Gastroesophageal sphincter (tissue), 4 donors: ENCODE data around the gene NEK8. TPM values are rescaled to one million over a fixed set of nuclear protein-coding genes. Genes with fewer than 3 reads are reported as not detected.
"Not testable (repeated sequence)": the region's sequence is repeated elsewhere in the genome, so short reads cannot be mapped to it uniquely, and the experiment has no call there.

Source experiments
- ATAC-seq: fragments of 150-250 bp; one replicate; pipeline ENCODE4 v1.9.1; 2016; ENCODE audit warnings: mild to moderate bottlenecking, moderate library complexity
- H3K27ac ChIP-seq, 4 donors: fragments of 200-600 bp; sonication (generic) in 3 of 4; 1 replicate in 3 of 4; 2 replicates in 1 of 4; pipeline ENCODE4 v1.5.1; 2016 to 2019
- H3K27me3 ChIP-seq: fragments of 200-600 bp; sonication (generic); one replicate; pipeline ENCODE4 v1.5.1; 2019
- H3K36me3 ChIP-seq, 2 donors: fragments of 200-600 bp; sonication (generic); one replicate each; pipeline ENCODE4 v1.5.1; 2019; ENCODE audit warnings: control low read depth in 1 of 2
- H3K4me1 ChIP-seq, 3 donors: fragments of 200-600 bp; sonication (generic); 1 replicate in 2 of 3; 2 replicates in 1 of 3; pipeline ENCODE4 v1.5.1; 2016 to 2019; ENCODE audit warnings: control low read depth in 2 of 3
- H3K4me3 ChIP-seq, 2 donors: fragments of 200-600 bp; sonication (generic); one replicate each; pipeline ENCODE4 v1.5.1; 2019; ENCODE audit warnings: mild to moderate bottlenecking in 1 of 2, moderate library complexity in 1 of 2
- H3K9me3 ChIP-seq, 3 donors: fragments of 200-600 bp; sonication (generic); one replicate each; pipeline ENCODE4 v1.5.1; 2017 to 2019; ENCODE audit warnings: control low read depth in 2 of 3
- EP300 ChIP-seq: sonication (generic); formaldehyde crosslinking; IDR thresholded peaks from one replicate; pipeline ENCODE4 v1.6.1; 2017; ENCODE audit warnings: antibody characterized with exemption, mild to moderate bottlenecking
- POLR2A ChIP-seq, 2 donors: fragments of 450-650 bp; IDR thresholded peaks; one replicate each; pipeline ENCODE4 v1.6.1; 2017; ENCODE audit warnings: antibody characterized with exemption in 2 of 2, mild to moderate bottlenecking in 2 of 2, moderate library complexity in 1 of 2
- POLR2AphosphoS5 ChIP-seq: sonication (generic); formaldehyde crosslinking; IDR thresholded peaks from one replicate; pipeline ENCODE4 v1.6.1; 2017; ENCODE audit warnings: antibody characterized with exemption
- WGBS, 2 donors: methylation state at CpG; one replicate each; pipeline ENCODE4 v1.1.5; 2018; ENCODE audit warnings: low coverage in 1 of 2; 5-methylcytosine and 5-hydroxymethylcytosine counted together
- total RNA-seq, 4 donors: library from RNA; depleted of rRNA; stranded (reverse); fragments of >200 nt; gene quantifications; one replicate each; pipeline ENCODE4 v1.1.0, GENCODE V29; 2016
- TF ChIP-seq, protein P1 (sequence below), 4 experiments: fragments of 200-600 bp in 2 of 4; fragments of 450-650 bp in 2 of 4; sonication (generic) in 1 of 4; IDR thresholded peaks; one replicate each; pipeline ENCODE4 v1.5.1; 2017 to 2019; ENCODE audit warnings: antibody characterized with exemption in 4 of 4, mild to moderate bottlenecking in 2 of 4, moderate library complexity in 2 of 4

Gene NEK8
- total RNA-seq, 4 donors from 2014 or later, result 0.94 to 2.0 (median 1.8) TPM; not detected in 1

DNA sequence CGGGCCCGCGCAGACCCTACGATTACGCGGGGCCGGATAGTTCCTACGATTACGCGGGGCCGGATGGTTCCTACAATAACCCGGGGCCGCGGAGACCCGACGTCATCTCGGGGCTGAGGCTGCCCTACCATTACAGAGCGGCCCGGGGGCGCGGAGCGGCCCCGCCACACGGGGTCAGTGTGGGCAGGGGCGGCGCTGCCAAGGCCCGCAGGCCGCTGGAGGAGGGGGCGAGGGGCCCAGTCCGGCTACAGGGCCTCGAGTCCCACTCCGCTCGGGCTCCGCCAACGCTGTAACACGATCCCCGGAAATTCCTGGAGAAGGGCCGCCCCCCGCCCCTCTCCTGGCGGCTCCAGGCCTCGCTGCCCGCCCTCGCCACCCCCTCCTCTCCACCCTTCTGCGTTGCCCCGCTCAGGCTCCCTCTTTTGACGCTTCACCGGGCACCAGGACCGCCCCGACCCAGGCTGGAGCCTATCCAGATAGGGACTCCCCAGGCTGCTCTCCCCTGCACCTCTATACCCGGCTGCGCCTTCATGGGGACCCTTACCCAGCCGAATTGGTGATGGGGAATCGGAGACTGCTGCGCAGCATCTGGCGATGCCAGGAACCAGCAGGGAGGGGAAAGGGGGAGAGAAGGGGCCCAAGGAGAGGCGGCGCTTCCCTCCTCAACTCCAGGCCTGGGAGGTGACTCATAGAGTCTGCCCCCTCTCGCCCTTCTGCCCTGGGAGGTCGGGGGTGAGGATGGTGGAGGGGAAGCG lies 10.8 kb upstream of the NEK8 start, which contains the start of gene RAB34:
TSS of gene RAB34 (minus strand) at position 291 of the 755 bp plus-strand sequence. CDS start 602 bp downstream, outside the sequence.
- Histone ChIP-seq H3K4me3 (peak within 1 kb of the TSS; percentile 51 to 89), H3K4me1 (peaks cover 4 to 64% (median 37%) of the 10 kb centered on the region in 3 donors), H3K9me3 (no peaks in the 10 kb centered on the region), H3K27ac (peak within 1 kb of the TSS; percentile 78 to 95 (median 93)), H3K27me3 (no peaks in the 10 kb centered on the region), H3K36me3 (peaks cover 0 to 50% of the 10 kb centered on the region in 2 donors)
- ATAC-seq, result peak; percentile 57
- 20 to 25% methylated on average over 1 to 2 of the region's 60 CpGs for WGBS, 2 donors
- TF ChIP-seq, protein P1, sequence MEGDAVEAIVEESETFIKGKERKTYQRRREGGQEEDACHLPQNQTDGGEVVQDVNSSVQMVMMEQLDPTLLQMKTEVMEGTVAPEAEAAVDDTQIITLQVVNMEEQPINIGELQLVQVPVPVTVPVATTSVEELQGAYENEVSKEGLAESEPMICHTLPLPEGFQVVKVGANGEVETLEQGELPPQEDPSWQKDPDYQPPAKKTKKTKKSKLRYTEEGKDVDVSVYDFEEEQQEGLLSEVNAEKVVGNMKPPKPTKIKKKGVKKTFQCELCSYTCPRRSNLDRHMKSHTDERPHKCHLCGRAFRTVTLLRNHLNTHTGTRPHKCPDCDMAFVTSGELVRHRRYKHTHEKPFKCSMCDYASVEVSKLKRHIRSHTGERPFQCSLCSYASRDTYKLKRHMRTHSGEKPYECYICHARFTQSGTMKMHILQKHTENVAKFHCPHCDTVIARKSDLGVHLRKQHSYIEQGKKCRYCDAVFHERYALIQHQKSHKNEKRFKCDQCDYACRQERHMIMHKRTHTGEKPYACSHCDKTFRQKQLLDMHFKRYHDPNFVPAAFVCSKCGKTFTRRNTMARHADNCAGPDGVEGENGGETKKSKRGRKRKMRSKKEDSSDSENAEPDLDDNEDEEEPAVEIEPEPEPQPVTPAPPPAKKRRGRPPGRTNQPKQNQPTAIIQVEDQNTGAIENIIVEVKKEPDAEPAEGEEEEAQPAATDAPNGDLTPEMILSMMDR (IDR thresholded peaks at IDR 0.05), result peak in 3 of 4 experiments; percentile 12 to 59 (median 15)
- TF ChIP-seq POLR2AphosphoS5, result peak; percentile 70
- TF ChIP-seq EP300, result no peak
- peak; percentile 52 to 54 for TF ChIP-seq POLR2A (IDR thresholded peaks at IDR 0.05)

DNA sequence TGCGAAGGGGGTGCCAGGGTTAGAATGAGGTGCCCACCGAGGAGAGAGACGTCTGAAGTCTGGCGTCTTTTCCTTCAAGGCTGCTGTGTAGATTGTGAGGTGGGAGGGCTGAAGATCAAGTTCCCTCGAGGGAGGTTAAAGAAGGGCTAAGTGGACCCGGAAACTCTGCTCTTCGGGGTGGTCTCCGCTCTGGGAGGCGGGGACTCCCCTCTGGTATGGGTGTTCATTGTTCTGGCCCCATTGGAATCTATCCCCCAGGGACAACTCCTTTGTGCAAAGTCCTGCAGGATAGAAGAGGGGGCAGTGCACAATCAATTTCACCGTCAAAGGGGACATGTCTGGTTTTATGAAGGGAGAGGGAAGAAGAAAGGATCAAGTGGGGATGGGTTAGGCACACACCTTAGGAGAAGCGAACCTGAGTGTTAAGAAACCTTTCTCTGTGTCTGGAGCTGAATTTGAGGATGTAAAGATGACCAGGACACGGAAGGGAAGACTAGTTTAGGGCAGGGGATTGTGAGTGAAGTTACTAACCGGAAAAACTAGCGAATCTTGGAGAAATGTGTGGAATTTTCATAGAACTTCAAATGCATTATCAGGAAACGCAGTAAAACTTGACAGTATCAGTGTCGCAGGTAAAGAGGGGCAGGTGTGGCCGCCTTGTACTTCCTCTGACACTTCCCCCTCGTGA lies 10.1 kb upstream of the NEK8 start:
- Histone ChIP-seq H3K27ac (peak overlapping the region; percentile 78 to 95 (median 93)), H3K4me1 (peaks cover 4 to 71% (median 37%) of the 10 kb centered on the region in 3 donors), H3K27me3 (no peaks in the 10 kb centered on the region), H3K36me3 (peaks cover 0 to 50% of the 10 kb centered on the region in 2 donors), H3K9me3 (no peaks in the 10 kb centered on the region), H3K4me3 (peak overlapping the region; percentile 51 to 89)
- whole genome bisulfite sequencing, 2 donors, result 37 to 60% methylated on average over 9 to 11 of the region's 18 CpGs
- TF ChIP-seq EP300, result no peak
- TF ChIP-seq, protein P1 (IDR thresholded peaks at IDR 0.05), result no peak
- no peak for TF ChIP-seq POLR2AphosphoS5
- no peak for ATAC-seq

DNA sequence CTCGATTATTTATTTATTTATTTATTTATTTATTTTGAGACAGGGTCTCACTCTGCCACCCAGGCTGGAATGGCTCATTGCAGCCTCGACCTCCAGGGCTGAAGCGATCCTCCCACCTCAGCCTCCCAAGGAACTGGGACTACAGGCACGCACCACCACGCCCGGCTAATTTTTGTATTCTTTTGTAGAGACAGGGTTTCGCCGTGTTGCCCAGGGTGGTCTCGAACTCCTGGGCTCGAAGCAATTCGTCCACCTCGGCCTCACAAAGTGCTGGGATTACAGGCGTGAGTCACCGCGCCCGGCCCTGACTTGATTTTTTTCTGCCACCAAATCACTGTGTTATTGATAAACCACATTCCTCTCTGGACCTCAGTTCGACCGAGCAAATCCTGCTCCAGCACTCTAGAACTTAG lies 9.6 kb upstream of the NEK8 start:
- TF ChIP-seq, protein P1 (IDR thresholded peaks at IDR 0.05), result no peak
- TF ChIP-seq POLR2AphosphoS5 (no peak), EP300 (no peak), POLR2A (IDR thresholded peaks at IDR 0.05) (no peak)
- H3K27ac ChIP-seq, result peak overlapping the region; percentile 78 to 95 (median 93)
- no peaks in the 10 kb centered on the region for H3K27me3 ChIP-seq
- H3K4me1 ChIP-seq, result peaks cover 4 to 72% (median 37%) of the 10 kb centered on the region in 3 donors
- H3K4me3 ChIP-seq, result peak overlapping the region; percentile 83 to 89
- peaks cover 0 to 50% of the 10 kb centered on the region in 2 donors for H3K36me3 ChIP-seq
- no peaks in the 10 kb centered on the region for H3K9me3 ChIP-seq
- no peak for ATAC-seq
- WGBS, 2 donors, result 27 to 50% methylated on average over 6 to 17 of the region's 18 CpGs

DNA sequence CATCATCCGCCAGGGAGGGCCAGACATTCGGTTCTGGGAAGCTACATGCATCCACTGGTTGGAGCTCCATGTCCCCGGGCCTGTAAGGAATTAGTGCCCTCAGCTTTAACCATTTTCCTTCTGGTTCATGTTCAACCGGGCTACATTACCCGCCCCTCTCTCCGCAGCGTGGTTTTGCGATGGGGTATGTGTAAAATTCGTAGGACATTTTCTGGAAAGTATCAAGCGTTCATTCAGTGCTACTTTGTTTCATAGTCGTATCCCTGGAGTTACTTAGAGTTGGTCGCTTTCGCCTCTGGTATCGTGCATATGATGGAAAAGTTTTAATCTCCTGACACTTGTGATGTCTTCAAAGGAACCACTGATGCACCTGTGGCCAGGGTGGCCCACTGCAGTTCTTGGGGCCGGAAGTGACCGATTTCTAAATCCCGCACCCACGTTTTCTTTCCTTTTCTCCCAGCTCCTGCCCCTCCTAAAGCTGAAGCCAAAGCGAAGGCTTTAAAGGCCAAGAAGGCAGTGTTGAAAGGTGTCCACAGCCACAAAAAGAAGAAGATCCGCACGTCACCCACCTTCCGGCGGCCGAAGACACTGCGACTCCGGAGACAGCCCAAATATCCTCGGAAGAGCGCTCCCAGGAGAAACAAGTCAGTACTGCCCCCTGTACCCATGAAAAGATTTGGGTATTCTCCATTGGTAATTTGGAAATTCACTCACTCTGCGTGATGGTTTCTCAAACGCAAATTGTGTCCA lies 8.2 kb upstream of the NEK8 start:
- H3K27ac ChIP-seq, result peak overlapping the region; percentile 40 to 95 (median 93)
- H3K27me3 ChIP-seq, result no peaks in the 10 kb centered on the region
- WGBS, 2 donors, result 0 to 2% methylated on average over 7 to 12 of the region's 30 CpGs
- H3K36me3 ChIP-seq, result peaks cover 0 to 46% of the 10 kb centered on the region in 2 donors
- H3K9me3 ChIP-seq, result no peaks in the 10 kb centered on the region
- ATAC-seq, result no peak
- peaks cover 4 to 80% (median 40%) of the 10 kb centered on the region in 3 donors for H3K4me1 ChIP-seq
- TF ChIP-seq POLR2AphosphoS5 (no peak), POLR2A (IDR thresholded peaks at IDR 0.05) (no peak), EP300 (no peak)
- TF ChIP-seq, protein P1 (IDR thresholded peaks at IDR 0.05), result no peak
- peak overlapping the region; percentile 83 to 89 for H3K4me3 ChIP-seq

DNA sequence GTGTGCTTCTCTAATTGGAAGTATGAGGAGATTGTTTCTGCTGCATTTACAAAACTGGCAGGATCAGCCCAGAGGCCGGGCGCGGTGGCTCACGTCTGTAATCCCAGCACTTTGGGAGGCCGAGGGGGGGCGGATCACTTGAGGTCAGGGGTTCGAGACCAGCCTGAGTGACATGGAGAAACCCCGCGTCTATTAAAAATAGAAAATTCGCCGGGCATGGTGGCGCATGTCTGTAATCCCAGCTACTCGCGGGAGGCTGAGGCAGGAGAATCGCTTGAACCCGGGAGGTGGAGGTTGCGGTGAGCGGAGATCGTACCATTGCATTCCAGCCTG lies 7.6 kb upstream of the NEK8 start:
- WGBS, 2 donors, result 37 to 64% methylated on average over 11 to 14 of the region's 19 CpGs
- Histone ChIP-seq H3K4me1 (peaks cover 4 to 80% (median 44%) of the 10 kb centered on the region in 3 donors), H3K27ac (peak overlapping the region in 2 of 4 donors; percentile 93), H3K36me3 (peaks cover 0 to 40% of the 10 kb centered on the region in 2 donors), H3K4me3 (peak overlapping the region; percentile 83 to 89)
- not testable (repeated sequence) for ATAC-seq, H3K9me3 ChIP-seq, H3K27me3 ChIP-seq
